Stimulated activated CD4-positive, alpha-beta T cell treated with anti-CD3 and anti-CD28 coated beads, Interleukin-1b, Interleukin-23, amount 100 ng/mL, for 1 hour (primary cell): Measurements from ENCODE around the gene ARPC2.

ENCODE experiments used
- DNase-seq, 2 donors: peaks; one replicate each; pipeline ENCODE4 v3.0.0-alpha.2; 2020; ENCODE audit warnings: low read depth in 2 of 2

ARPC2 gene

DNA sequence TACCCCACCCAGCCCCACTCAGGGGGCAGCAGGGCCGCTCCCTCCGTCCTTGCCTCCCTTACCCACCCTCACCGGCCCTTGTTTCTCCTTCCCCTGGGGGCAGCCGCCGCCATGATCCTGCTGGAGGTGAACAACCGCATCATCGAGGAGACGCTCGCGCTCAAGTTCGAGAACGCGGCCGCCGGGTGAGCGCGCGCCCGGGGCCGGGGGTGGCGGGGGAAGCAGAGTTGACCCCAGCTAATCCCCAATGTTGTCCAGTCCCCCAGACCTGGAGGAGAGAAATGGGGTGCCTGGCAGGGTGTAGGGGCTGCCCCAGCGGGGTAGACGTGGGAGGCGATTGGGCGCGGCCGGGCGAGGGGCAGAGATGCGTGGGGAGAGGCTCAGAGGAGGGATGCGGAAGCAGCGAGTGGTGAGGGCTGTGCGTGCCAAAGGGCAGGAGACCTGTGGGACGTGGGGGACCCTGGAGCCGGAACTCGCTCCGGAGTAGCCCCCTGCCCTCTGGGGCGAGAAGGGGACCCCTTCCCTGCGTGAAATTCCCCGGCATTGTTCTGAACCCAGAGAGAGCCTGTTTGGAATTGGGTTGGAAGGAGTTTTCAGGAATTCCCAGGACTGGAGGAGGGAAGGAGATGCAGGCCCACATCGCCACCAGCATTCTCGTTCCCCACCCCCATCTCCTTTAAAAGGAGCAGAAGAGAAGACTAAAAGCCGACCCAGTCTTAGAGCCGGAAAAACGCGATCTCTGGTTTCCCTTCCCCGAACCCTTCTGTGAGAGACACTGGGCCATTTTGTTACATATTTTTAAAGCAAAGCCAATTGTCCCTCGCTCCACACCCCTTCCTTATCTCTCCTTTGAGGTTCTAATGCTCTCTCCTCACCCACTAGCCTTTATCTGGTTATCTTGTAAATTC is 625 bp downstream of the ARPC2 start:
- peak; percentile 32 to 52 for DNase-seq

DNA sequence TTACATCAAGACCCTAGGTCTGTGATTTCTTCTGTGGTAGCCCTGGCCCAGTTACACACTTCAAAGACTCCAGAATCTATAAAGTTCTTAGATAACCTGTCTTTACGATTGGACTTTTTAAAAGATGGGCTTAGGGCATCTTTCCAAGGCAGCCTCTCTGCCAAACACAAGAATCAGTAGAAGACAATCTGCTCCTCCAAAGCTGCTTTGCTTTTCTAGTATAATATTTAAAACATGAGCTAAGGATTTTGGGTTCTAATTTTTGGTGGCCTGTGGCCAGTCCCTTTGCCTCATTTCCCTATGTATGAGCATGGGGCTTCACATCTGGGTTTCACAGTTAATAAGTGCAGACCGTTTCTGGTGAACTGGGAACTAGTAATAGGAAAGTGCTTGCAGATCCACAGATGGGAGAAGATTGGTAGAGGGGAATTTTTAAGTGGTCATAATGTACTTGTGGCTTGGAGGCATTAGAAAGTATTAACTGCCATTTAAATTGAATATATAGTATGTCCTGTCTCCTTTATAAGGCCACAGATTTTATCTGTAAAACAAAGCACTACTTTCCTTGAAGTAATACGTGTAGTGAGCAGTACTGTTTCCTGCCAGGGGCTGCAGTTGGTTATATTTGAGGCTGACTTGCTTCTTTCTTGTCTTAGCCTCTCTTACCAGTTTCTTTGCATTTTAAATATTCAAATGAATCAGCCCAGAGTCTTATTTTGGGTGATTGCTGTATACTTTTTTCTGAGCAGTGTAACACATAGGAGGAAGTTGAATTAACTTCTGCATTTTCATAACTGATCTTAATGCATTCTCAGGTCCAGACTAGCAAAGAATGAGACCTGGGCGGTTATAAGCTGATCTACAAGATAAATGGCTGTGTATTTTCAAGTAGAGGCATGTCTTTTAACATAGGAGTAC is 1.5 kb downstream of the ARPC2 start:
- no peak for DNase-seq

DNA sequence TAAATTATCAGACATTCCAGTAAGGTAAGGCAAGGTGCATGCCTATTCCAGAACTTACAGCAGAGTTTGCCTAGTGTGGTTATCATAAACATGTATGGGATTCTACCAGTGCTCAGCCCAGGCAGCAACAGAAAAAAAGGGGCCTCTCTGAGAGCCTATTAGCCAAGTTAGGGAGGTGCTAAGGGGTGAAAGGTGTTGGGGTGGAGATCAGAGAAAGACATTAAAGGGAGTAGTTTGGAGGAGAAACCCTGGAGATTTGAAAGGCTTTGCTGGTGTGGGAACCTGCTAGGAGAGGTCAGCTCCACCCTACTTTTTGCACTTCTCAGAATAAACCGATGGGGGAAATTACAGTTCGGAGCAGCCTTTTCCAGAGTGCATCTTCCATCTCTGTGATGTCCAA is 2.9 kb downstream of the ARPC2 start:
- DNase-seq = no peak

DNA sequence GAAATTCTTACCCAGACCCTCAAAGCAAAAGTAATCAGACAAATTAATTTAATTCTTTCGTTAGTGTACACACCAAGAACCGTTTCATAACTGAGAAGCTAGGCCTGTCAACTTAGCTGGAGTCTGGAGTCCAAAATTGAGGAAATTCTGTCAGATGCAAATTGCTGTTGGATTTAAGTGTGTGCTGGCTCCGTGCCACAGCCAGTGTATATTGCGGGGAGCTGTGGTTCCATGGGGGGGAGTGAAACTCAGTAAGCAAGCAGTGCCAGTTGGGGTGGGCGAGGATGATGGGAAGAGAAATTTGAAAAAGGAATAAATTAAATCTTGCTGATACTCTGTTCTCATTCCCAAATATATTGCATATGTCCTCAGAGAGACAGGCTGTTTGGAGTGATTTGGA is 4.0 kb downstream of the ARPC2 start:
- no peak for DNase-seq

DNA sequence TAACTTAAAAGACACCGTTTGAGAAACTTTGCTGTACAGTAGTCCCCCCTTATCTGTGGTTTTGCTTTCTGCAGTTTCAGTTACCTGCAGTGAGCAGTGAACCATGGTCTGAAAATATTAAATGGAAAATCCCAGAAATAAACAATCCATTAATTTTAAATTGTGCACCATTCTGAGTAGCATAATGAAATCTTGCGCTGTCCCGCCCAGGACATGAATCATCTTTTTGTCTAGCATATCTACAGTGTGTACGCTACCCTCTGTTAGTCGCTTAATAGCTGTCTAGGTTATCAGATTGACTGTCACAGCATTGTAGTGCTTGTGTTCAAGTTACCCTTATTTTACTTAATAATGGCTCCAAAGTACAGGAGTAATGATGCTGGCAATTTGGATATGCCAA is 6.1 kb downstream of the ARPC2 start:
- no peak for DNase-seq

DNA sequence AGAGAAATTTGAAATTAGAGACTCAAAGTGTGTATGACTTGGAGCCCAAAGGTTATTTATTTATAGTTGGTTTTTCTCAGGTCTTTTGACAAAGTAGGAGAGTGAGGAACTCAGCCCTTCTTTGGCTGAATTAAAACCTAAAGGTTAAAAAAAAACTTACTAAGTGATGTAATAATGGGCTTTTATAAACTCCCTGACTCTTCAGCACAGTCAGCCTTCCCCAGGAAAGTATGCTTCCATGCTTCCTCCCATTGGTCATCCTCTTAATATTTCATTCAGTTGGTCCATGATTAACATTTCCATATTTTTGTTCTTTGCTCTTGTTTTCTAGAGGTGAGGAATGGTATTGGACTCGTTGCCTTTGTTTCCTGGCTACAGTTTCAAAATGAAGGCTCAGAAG is 7.2 kb downstream of the ARPC2 start:
- DNase-seq = no peak

DNA sequence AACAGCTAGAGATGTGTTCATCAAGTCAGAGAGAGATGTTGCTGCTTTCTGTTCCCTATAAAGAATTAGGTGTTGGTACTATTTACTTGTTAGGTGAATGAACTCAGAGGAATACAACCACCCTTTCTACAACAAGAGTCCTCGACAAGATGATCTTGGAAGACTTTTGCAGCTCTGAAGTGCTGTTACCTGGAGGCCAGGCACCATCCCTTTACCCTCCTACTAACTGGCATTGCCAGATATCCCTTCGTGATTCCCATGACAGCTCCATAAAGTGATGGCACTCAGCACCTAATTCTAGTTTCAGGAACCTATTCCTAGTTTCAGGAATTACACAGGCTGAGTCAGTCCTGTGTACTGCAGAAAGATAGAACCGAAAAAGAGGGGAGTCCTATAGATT is 9.9 kb downstream of the ARPC2 start:
- no peak for DNase-seq

DNA sequence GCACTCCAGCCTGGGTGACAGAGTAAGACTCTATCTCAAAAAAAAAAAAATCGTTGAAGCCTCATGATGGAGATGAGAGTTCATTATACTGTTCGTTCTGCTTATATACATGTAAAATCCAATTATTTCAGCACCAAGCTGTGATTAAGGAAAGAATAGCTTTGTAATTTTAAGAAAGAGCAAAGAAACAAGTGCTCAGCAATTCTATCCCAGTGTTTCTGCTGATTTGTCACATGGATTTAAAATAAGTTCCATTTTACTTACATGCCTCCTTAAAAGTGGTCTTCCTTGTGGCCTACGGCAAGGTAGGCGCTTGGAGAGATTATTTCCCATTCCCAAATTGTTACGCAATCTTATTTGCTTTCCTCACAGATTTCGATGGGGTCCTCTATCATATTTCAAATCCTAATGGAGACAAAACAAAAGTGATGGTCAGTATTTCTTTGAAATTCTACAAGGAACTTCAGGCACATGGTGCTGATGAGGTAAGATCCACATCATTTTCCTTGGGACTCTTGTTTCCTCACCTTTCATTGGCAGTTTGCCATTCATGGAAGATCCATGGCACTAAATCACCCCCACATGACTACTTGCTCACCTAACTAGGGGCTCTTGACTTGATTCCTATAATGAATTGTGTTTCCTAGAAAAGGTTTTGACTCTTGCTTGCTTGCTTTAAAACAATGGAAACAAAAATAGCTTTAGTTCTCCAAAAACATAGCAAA is 11.5 kb downstream of the ARPC2 start:
- DNase-seq = no peak

DNA sequence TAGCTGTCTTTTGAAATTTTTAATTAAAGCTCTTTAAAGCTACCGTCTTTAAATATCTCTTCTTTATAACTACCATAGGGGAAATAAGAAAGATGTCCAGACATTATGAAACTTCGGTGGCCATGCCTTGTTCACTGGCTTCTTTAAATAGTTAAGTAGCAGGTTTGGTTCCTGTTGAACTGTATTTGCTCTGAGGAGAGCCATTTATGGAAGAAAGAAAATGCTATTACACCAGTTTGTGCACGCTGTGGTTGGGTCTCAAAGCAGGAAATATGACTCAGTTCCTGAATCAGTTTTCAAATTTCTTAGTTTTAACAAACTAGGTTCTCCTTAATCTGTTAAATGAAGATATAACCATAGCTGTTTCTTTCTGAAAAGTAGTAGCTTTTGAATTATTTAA is 12.2 kb downstream of the ARPC2 start:
- DNase-seq = peak in 1 of 2 donors; percentile 5

DNA sequence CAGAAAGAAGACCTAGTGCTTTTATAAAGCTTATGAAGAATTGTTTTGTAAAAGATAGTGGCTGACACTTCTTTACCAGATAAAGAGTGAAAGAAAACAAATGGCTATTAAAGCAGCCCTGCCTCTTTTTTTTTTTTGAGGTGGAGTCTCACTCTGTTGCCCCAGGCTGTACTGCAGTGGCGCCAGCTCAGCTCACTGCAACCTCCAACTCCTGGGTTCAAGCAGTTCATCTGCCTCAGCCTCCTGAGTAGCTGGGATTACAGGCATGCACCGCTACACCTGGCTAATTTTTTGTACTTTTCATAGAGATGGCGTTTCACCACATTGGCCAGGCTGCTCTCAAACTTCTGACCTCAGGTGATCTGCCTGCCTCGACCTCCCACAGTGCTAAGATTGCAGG is 12.9 kb downstream of the ARPC2 start:
- DNase-seq = no peak

DNA sequence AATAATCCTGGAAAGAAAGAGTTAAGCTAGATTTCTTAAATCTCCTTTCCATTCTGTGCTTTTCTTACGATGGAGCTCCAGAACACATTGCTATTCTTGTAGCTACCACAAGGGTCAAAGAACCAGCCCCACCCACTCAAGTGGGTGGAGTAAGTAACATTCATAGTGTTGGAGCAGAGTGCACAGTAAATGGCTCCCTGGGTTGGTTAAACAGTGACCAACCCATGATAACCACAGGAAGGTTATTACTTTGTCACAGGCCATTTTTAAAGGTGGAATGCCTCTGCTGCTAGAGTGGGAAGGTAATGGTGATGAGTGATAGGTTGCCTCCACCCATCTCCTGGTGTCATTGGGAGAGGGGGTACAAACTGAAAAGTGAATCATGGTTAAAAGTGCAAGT is 13.9 kb downstream of the ARPC2 start:
- no peak for DNase-seq

DNA sequence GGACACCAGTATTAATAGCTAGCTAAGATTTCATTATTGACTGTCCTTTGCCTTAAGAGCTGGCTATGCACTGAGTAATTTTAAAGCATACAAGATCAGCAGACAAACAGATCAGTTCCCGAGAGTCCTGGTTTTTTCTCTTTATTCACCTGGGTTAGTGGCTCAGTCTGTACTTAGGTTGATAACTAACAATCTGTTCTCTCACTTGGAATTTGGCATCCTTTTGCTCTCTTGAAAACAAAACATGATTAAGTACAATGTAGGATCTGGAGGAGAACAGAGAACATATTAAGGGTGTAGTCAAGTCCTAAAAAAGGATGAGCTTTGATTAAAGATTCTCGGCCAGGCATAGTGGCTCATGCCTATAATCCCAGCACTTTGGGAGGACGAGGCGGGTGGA is 16.6 kb downstream of the ARPC2 start:
- DNase-seq = no peak

DNA sequence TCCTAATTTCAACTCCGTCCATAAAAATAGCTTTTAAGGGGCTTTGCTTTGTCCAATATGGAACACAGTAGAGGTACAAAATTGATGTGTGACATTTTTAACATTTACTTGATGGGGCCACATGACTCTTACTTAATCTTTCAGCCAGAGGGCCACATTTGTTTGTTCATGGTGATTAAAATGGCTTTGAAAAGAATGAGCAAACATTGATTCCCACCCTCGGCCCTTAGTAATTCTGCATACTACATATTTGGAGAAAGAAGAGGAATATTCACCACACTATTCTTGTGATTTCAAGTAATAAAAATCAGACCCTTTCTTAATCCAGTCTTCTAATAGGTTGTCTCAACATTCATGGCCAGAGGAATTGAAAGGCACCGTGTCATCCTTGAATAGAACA is 17.5 kb downstream of the ARPC2 start:
- no peak for DNase-seq

DNA sequence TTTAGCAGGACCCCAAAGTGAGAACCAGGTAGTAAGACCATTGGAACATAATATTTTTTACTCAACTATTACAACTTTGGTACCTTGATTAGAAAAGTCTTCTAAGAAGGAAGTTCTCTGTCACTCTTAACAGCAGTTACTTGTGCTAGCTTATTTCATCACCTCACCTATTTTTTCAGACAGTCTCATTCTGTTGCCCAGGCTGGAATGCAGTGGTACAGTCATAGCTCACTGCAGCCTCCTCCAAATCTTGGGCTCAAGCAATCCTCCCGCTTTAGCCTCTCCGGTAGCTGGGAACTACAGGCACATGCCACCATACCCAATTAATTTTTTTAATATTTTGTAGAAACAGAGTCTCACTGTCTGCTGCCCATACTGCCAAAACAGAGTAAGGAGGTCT is 18.0 kb downstream of the ARPC2 start:
- no peak for DNase-seq

DNA sequence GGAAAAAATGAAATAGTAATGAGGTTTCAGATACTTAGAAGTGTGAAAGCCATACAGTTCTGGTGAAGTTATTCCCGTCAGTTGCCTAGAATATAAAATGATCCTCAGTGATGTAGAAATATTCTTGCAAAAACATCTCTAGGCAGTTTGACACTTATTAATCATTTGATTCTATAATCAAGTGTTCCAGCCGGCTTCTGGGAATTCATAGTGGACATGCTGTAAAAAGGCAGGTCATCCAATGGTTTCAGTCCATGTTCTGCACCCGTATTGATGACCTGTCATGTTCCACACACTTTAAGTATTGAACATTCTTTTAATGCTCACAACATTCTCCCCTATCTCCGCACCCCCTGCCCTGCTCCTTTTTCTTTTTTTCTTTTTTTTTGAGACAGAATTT is 19.8 kb downstream of the ARPC2 start:
- no peak for DNase-seq

DNA sequence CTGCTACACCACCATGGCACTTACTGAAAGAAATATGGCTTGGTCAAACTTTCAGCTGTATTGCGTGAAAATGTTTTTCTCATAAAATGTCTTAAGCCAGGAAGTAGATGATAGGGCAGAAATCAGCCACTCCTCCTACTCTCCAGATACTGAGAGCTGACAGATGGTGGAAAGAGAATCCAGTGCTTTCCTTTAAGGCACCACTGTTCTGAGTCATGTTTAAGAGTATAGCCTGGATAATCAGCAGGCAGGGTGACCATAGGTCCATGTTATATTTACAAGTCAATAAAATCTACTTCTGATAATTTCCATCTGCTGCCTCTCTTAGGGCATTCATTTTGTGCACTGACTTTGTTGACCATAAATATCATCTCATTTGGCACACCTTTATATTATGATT is 21.9 kb downstream of the ARPC2 start:
- DNase-seq = no peak

DNA sequence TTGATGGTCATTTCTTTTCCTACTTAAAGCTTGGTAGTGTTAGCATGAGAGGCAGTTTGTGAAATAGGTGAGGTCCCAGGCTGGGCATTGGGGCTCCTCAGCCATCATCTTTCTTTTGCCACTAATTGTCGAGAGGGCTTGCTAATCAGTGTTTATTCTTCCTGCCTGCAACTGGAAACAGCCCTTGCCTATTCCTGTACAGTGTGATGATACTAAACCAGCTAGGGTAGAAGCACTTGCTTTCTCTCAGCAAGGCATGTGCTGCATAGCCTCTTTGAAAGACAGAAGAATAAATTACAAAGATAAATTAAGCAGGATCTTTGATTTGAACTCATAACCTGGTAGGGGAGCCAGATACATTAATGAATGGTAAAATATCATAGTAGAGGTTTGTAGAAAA is 27.2 kb downstream of the ARPC2 start:
- DNase-seq = no peak

DNA sequence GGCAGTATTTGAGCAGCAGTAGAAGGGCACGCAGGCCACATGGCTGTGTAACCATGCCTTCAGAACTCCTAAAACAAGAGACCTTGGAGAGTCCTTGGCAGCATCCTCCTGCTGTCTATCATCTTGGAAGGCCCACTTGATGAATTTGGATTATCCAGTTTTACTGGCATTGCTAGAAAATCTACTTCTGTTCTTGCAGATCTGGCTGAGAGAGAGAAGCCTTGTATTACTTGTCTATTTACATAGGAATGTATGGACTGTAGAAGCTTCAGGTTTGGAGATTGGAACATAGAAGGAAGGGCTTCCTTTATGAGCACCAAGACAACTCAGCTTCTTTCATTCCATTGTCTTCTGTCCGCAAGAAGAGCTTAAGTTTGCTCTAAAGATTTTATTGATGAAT is 27.7 kb downstream of the ARPC2 start:
- no peak for DNase-seq

DNA sequence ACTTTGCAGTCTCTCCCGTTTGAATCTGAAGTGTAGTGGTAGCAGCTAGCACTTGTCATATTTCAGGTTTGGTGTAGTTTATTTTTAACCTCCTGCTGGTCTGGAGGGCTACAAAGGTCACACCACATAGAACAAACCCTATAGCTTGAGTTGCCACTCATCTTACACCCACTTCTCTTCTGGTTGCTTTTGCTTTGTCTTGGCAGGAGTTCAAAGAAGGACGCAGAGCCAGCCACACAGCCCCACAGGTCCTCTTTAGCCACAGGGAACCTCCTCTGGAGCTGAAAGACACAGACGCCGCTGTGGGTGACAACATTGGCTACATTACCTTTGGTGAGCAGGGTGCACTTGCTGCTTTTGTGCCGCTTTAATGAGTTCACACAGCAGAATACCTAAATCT is 28.2 kb downstream of the ARPC2 start:
- no peak for DNase-seq

DNA sequence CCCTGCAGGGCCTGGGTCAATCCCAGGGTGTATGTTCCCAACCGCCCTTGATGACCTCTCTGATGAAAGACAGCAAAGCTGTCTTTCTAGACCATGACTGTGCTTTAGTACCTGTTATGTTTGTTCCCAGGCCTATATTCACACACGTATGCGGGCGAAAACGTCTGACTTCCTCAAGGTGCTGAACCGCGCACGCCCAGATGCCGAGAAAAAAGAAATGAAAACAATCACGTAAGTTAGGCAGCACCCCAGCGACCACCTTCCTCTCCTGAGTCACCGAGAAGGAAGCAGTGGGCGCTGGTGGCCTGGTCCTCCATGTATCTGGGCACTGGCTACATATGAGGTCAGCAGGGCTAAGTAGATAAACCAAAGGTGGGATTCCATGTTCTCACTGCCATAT is 32.7 kb downstream of the ARPC2 start:
- no peak for DNase-seq

DNA sequence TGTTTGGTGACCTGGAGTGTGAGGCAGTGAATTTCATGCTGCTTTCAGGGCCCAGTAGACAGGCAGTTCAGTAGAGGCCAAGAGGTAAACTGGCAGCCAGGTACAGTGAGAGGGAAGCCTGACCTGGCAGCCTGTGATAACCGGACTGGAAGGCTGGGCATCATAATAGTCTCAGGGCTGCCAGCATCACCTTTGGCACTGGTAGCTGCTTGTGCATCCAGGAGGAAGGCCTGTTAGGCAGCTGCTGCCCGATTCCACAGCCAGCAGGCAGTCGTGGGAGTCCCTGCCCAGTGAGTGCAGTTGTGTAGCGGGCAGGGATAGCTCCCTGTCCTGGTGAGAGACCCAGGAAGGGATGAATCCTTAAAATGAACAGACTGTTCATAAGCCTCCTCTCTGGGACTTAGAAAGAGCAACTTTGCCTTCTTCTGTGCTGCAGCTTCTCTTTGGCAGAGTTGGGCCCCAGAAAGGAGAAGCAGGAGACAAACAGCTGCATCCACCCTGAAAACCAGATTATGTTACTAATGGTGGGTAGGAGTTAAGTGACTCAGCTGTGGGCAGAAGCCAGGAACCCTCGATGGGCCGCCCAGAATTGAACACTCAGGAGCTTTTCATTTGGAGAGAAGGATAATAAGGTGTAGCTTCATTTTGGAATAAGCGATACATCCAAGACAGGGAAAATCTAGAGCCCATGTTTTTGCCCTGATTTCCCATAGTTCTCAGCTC is 35.7 kb downstream of the ARPC2 start:
- DNase-seq = no peak

DNA sequence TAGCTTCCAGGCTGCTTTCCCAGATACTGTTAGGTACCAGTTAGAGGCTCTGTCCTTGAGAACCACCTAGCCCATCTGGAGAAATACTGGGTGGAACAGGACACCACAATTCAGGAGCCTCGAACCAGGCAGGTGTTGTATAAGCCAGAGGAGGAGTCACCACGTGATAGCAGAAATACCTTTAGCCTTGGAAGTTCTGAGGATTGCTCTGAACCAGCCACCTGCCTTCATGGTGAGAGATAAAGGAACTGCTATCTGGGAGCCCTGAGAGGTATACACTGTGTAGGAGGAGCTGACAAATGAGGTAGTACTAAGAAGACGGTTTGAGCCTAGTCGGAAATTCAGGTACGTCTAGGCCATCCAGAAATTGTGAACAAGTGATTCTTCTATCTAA is 36.2 kb downstream of the ARPC2 start:
- DNase-seq = no peak
